Loucy (cell line): ENCODE results near the gene CAPS.

Experiments
- CTCF ChIP-seq: fragments of 200-600 bp; sonication (generic); conservative IDR thresholded peaks from 2 replicates; pipeline ENCODE4 v1.5.1; 2014; ENCODE audit warnings: mild to moderate bottlenecking, antibody characterized with exemption, low read length
- EZH2phosphoT487 ChIP-seq: fragments of 200-600 bp; IDR thresholded peaks from 2 replicates; pipeline ENCODE4 v1.6.1; 2018; ENCODE audit warnings: antibody characterized with exemption, mild to moderate bottlenecking, moderate library complexity, borderline replicate concordance

DNA sequence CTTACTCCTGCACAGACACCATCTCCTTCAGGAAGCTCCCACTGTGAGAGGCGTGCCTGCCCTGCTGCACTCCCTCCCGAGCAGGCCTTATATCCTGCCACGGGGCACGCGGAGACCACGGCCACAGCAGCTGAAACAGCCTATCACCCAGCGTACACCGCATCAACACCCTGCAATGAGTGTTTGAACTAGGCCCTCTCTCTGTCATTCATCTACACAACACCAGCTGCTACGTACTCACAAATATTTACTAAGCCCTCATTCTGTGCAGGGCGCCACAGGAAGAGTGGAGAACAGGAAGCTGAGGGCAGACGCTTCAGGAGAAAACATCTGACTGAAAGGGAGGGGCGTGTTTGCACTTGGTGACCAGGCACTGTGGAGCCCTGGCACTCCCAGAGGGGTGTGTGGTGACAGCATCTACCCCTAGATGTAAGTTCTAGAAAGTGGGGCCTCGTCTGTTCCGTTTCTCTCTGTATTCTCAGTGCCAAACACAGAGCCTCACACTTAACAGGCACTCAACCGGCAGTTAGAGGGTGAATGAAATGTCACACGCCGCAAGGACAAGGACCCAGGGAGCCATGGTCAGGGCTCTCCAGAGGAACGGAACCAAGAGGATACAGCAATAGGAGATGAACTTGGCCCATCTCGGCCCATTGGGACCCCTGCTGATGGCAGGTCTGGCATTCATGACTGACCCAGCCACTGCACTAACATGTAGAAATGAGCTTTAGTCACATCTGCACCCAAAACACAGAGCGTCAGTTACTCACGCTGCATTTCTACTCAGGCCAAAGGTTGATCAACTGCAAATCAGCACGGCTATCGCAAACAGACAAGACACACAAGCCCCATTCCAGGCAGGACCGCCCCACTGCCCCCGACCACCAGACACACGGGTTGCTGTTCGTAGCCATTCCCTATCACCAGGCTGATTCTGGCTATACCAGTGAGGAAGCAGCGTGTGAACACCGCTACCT, 48.2 kb downstream of the CAPS start:
- no peak for TF ChIP-seq CTCF
- TF ChIP-seq EZH2phosphoT487 = no peak
